SK-N-SH treated with all-trans-retinoic acid at 6 μM for 48 hours (cell line): Measurements from ENCODE around the gene MLH1.
A peak's percentile ranks its signal among the peaks of the same experiment; 100 is the strongest.

Experiments used
- ATAC-seq: fragments of 200-7000 bp; cut with Tn5 transposase; 3 replicates; pipeline ENCODE4 v1.9.1; 2020; ENCODE audit warnings: mild to moderate bottlenecking, moderate library complexity
- BACH2 ChIP-seq: fragments of 250-450 bp; sonication (Bioruptor Pico); IDR thresholded peaks from 2 replicates; pipeline ENCODE4 v1.9.0; 2021; ENCODE audit warnings: mild to moderate bottlenecking, borderline replicate concordance
- CSDC2 ChIP-seq: fragments of 250-450 bp; sonication (Bioruptor Pico); IDR thresholded peaks from 2 replicates; pipeline ENCODE4 v1.5.0; 2020; ENCODE audit warnings: mild to moderate bottlenecking, moderate library complexity
- CSRNP3 ChIP-seq: fragments of 250-450 bp; sonication (Bioruptor Pico); IDR thresholded peaks from 2 replicates; pipeline ENCODE4 v1.5.1; 2021; ENCODE audit warnings: mild to moderate bottlenecking, moderate library complexity
- ESRRG ChIP-seq: fragments of 250-450 bp; sonication (Bioruptor Pico); IDR thresholded peaks from 2 replicates; pipeline ENCODE4 v1.6.1; 2021; ENCODE audit warnings: mild to moderate bottlenecking
- GLIS3 ChIP-seq: fragments of 250-450 bp; sonication (Bioruptor Pico); IDR thresholded peaks from 2 replicates; pipeline ENCODE4 v1.5.0; 2020; ENCODE audit warnings: mild to moderate bottlenecking, moderate library complexity
- ISL1 ChIP-seq: fragments of 250-450 bp; sonication (Bioruptor Pico); IDR thresholded peaks from 2 replicates; pipeline ENCODE4 v2.1.2; 2022; ENCODE audit warnings: mild to moderate bottlenecking, moderate library complexity
- OSR1 ChIP-seq: fragments of 250-450 bp; sonication (Bioruptor Pico); IDR thresholded peaks from 2 replicates; pipeline ENCODE4 v1.8.0; 2022; ENCODE audit warnings: moderate library complexity, mild to moderate bottlenecking, inconsistent platforms
- POU6F1 ChIP-seq: fragments of 250-450 bp; sonication (Bioruptor Pico); IDR thresholded peaks from 2 replicates; pipeline ENCODE4 v1.8.0; 2021; ENCODE audit warnings: low read depth, mild to moderate bottlenecking, moderate library complexity, borderline replicate concordance
- PPARA ChIP-seq: fragments of 250-450 bp; sonication (Bioruptor Pico); IDR thresholded peaks from 2 replicates; pipeline ENCODE4 v1.5.0; 2020; ENCODE audit warnings: mild to moderate bottlenecking, borderline replicate concordance
- SNAI2 ChIP-seq: fragments of 250-450 bp; sonication (Bioruptor Pico); IDR thresholded peaks from 2 replicates; pipeline ENCODE4 v1.5.0; 2020; ENCODE audit warnings: mild to moderate bottlenecking, moderate library complexity
- TCF4 ChIP-seq: fragments of 250-450 bp; sonication (Bioruptor Pico); IDR thresholded peaks from 2 replicates; pipeline ENCODE4 v1.8.0; 2021; ENCODE audit warnings: mild to moderate bottlenecking, moderate library complexity, borderline replicate concordance
- TOX ChIP-seq: fragments of 250-450 bp; sonication (Bioruptor Pico); IDR thresholded peaks from 2 replicates; pipeline ENCODE4 v1.8.0; 2021; ENCODE audit warnings: mild to moderate bottlenecking, moderate library complexity, borderline replicate concordance
- TSHZ2 ChIP-seq: fragments of 250-450 bp; sonication (Bioruptor Pico); IDR thresholded peaks from 2 replicates; pipeline ENCODE4 v1.5.0; 2020; ENCODE audit warnings: mild to moderate bottlenecking, moderate library complexity
- ZC3H10 ChIP-seq: fragments of 250-450 bp; sonication (Bioruptor Pico); IDR thresholded peaks from 2 replicates; pipeline ENCODE4 v1.5.1; 2021; ENCODE audit warnings: mild to moderate bottlenecking, moderate library complexity
- ZFP3 ChIP-seq: fragments of 250-450 bp; sonication (Bioruptor Pico); IDR thresholded peaks from 2 replicates; pipeline ENCODE4 v1.5.0; 2020; ENCODE audit warnings: mild to moderate bottlenecking, moderate library complexity
- ZFP30 ChIP-seq: fragments of 450-650 bp; formaldehyde crosslinking; IDR thresholded peaks from 2 replicates; pipeline ENCODE4 v1.5.0; 2022; ENCODE audit warnings: mild to moderate bottlenecking, moderate library complexity
- ZNF565 ChIP-seq: fragments of 450-650 bp; formaldehyde crosslinking; conservative IDR thresholded peaks from 2 replicates; pipeline ENCODE4 v1.5.0; 2020; ENCODE audit warnings: low read depth, mild to moderate bottlenecking, moderate library complexity
- ZNF70 ChIP-seq: fragments of 450-650 bp; formaldehyde crosslinking; IDR thresholded peaks from 2 replicates; pipeline ENCODE4 v1.5.0; 2020; ENCODE audit warnings: mild to moderate bottlenecking, moderate library complexity
- ZNF8 ChIP-seq: fragments of 450-650 bp; formaldehyde crosslinking; IDR thresholded peaks from 2 replicates; pipeline ENCODE4 v1.5.0; 2020; ENCODE audit warnings: mild to moderate bottlenecking, moderate library complexity
- TF ChIP-seq, protein P1 (sequence below): fragments of 250-450 bp; sonication (Bioruptor Pico); IDR thresholded peaks from 2 replicates; pipeline ENCODE4 v1.5.1; 2020; ENCODE audit warnings: low read depth, mild to moderate bottlenecking, moderate library complexity
- TF ChIP-seq, protein P2 (sequence below): fragments of 250-450 bp; sonication (Bioruptor Pico); IDR thresholded peaks from 2 replicates; pipeline ENCODE4 v1.8.0; 2020; ENCODE audit warnings: mild to moderate bottlenecking, moderate library complexity, borderline replicate concordance

Gene MLH1

GRCh38 chr3:36969085-36969484, 24.2 kb upstream of the MLH1 start:
- ATAC-seq, result no peak
- no peak for TF ChIP-seq TOX (CRISPR knock-in tag)
- no peak for TF ChIP-seq ZFP30
- no peak for TF ChIP-seq ZNF70
- no peak for TF ChIP-seq ZC3H10
- no peak for TF ChIP-seq POU6F1 (CRISPR knock-in tag)
- TF ChIP-seq BACH2 (CRISPR knock-in tag), result no peak
- TF ChIP-seq ISL1 (CRISPR knock-in tag), result no peak
- no peak for TF ChIP-seq CSDC2 (CRISPR knock-in tag)
- no peak for TF ChIP-seq PPARA (CRISPR knock-in tag)
- no peak for TF ChIP-seq ZNF8 (CRISPR knock-in tag)
- TF ChIP-seq CSRNP3, result no peak
- TF ChIP-seq, protein P1, sequence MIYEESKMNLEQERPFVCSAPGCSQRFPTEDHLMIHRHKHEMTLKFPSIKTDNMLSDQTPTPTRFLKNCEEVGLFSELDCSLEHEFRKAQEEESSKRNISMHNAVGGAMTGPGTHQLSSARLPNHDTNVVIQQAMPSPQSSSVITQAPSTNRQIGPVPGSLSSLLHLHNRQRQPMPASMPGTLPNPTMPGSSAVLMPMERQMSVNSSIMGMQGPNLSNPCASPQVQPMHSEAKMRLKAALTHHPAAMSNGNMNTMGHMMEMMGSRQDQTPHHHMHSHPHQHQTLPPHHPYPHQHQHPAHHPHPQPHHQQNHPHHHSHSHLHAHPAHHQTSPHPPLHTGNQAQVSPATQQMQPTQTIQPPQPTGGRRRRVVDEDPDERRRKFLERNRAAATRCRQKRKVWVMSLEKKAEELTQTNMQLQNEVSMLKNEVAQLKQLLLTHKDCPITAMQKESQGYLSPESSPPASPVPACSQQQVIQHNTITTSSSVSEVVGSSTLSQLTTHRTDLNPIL (CRISPR knock-in tag), result no peak
- TF ChIP-seq ZNF565 (CRISPR knock-in tag), result no peak

GRCh38 chr3:36969540-36970432, 23.5 kb upstream of the MLH1 start:
- TF ChIP-seq TCF4 (no peak), ZNF70 (0 out of 2 replicates have a peak, but pooled peaks have one; percentile 17)
- peak; percentile 96 for ATAC-seq

GRCh38 chr3:36972163-36972562, 21.2 kb upstream of the MLH1 start:
- no peak for TF ChIP-seq TSHZ2
- TF ChIP-seq, all 23 proteins: peak for 0
- no peak for ATAC-seq

GRCh38 chr3:36973139-36973538, 20.2 kb upstream of the MLH1 start:
- ATAC-seq, result no peak
- TF ChIP-seq, protein P2, sequence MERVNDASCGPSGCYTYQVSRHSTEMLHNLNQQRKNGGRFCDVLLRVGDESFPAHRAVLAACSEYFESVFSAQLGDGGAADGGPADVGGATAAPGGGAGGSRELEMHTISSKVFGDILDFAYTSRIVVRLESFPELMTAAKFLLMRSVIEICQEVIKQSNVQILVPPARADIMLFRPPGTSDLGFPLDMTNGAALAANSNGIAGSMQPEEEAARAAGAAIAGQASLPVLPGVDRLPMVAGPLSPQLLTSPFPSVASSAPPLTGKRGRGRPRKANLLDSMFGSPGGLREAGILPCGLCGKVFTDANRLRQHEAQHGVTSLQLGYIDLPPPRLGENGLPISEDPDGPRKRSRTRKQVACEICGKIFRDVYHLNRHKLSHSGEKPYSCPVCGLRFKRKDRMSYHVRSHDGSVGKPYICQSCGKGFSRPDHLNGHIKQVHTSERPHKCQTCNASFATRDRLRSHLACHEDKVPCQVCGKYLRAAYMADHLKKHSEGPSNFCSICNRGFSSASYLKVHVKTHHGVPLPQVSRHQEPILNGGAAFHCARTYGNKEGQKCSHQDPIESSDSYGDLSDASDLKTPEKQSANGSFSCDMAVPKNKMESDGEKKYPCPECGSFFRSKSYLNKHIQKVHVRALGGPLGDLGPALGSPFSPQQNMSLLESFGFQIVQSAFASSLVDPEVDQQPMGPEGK (CRISPR knock-in tag), result no peak
- TF ChIP-seq PPARA (CRISPR knock-in tag) (no peak), TSHZ2 (no peak), POU6F1 (CRISPR knock-in tag) (no peak), ZC3H10 (no peak), ISL1 (CRISPR knock-in tag) (no peak), CSDC2 (CRISPR knock-in tag) (no peak), ESRRG (no peak), ZFP3 (CRISPR knock-in tag) (no peak), ZNF565 (CRISPR knock-in tag) (no peak), GLIS3 (no peak), ZNF70 (no peak), ZNF8 (CRISPR knock-in tag) (no peak), ZFP30 (no peak), TOX (CRISPR knock-in tag) (no peak), OSR1 (no peak), SNAI2 (no peak)
